HL-60 (cell line): ENCODE data around the gene MOXD1.

Source experiments
- DNase-seq, 2 experiments: peaks; one replicate each; pipeline ENCODE4 v3.0.0-alpha.2; 2010 to 2020; ENCODE audit warnings: low read depth in 1 of 2, low spot score in 1 of 2
- H3K27ac ChIP-seq: fragments of 250-450 bp; sonication (Bioruptor Pico); replicated peaks from 2 replicates; pipeline ENCODE4 v1.5.1; 2020; ENCODE audit warnings: mild to moderate bottlenecking, moderate library complexity
- H3K27me3 ChIP-seq: fragments of 250-450 bp; sonication (Bioruptor Pico); 2 replicates; pipeline ENCODE4 v1.5.1; 2021; ENCODE audit warnings: mild to moderate bottlenecking, moderate library complexity; ENCODE audit not compliant: insufficient read depth, poor library complexity, severe bottlenecking
- H3K4me3 ChIP-seq: replicated peaks from 2 replicates; pipeline ENCODE4 v1.5.1; 2011; ENCODE audit warnings: mild to moderate bottlenecking, control low read depth, low read length; ENCODE audit not compliant: insufficient read depth
- CTCF ChIP-seq: IDR thresholded peaks from one replicate; pipeline ENCODE4 v1.5.1; 2011; ENCODE audit warnings: low read length, control low read depth, inconsistent platforms; ENCODE audit not compliant: insufficient read depth
- GABPA ChIP-seq: IDR thresholded peaks from 2 replicates; pipeline ENCODE4 v1.6.1; 2012; ENCODE audit warnings: low read depth
- POLR2AphosphoS5 ChIP-seq: IDR thresholded peaks from 2 replicates; pipeline ENCODE4 v1.6.1; 2012; ENCODE audit warnings: low read depth
- REST ChIP-seq: IDR thresholded peaks from 2 replicates; pipeline ENCODE4 v1.6.1; 2012; ENCODE audit warnings: low read depth; ENCODE audit not compliant: insufficient replicate concordance
- SPI1 ChIP-seq: IDR thresholded peaks from 2 replicates; pipeline ENCODE4 v1.6.1; 2012; ENCODE audit warnings: low read depth, mild to moderate bottlenecking, borderline replicate concordance

The MOXD1 gene

GRCh38 chr6:132412656-132413498 lies 11.6 kb upstream of the MOXD1 start:
- no peak overlapping the region for H3K27ac ChIP-seq
- TF ChIP-seq POLR2AphosphoS5 (no peak), GABPA (no peak), REST (no peak), SPI1 (no peak), CTCF (no peak)
- no peak overlapping the region for H3K4me3 ChIP-seq
- DNase-seq, result no peak
- H3K27me3 ChIP-seq, result no peaks in the 10 kb centered on the region

- H3K4me3 ChIP-seq, result no peak overlapping the region
- TF ChIP-seq SPI1 (no peak), POLR2AphosphoS5 (no peak), REST (no peak), CTCF (no peak), GABPA (no peak)
- H3K27me3 ChIP-seq, result no peaks in the 10 kb centered on the region
- DNase-seq, result no peak
- H3K27ac ChIP-seq, result no peak overlapping the region
Measured at GRCh38 chr6:132411296-132411695, 10.0 kb upstream of the MOXD1 start.

- no peaks in the 10 kb centered on the region for H3K27me3 ChIP-seq
- peak in 1 of 2 experiments; percentile 47 for DNase-seq
- TF ChIP-seq GABPA (no peak), SPI1 (peak; percentile 94)
- no peak overlapping the region for H3K27ac ChIP-seq
- H3K4me3 ChIP-seq, result no peak overlapping the region
Measured at GRCh38 chr6:132410830-132411229, 9.6 kb upstream of the MOXD1 start.

- no peak overlapping the region for H3K4me3 ChIP-seq
- peaks cover 20% of the 10 kb centered on the region for H3K27me3 ChIP-seq
- TF ChIP-seq SPI1, result no peak
- TF ChIP-seq POLR2AphosphoS5, result no peak
- no peak for TF ChIP-seq REST
- TF ChIP-seq GABPA, result no peak
- TF ChIP-seq CTCF, result no peak
- DNase-seq, result no peak
- no peak overlapping the region for H3K27ac ChIP-seq
Measured at GRCh38 chr6:132405143-132405915, 4.1 kb upstream of the MOXD1 start.
